Omental fat pad (tissue), 4 donors: ENCODE measurements around the gene COL4A1. TPM values are rescaled to one million over a fixed set of nuclear protein-coding genes. Genes with fewer than 3 reads are reported as not detected.

Experiments
- ATAC-seq: fragments of 150-250 bp; one replicate; pipeline ENCODE4 v1.9.1; 2016; ENCODE audit warnings: mild to moderate bottlenecking, moderate library complexity; ENCODE audit not compliant: low FRiP score
- DNase-seq: peaks from one replicate; pipeline ENCODE4 v3.0.0-alpha.2; 2019; ENCODE audit warnings: low spot score
- CTCF ChIP-seq, 3 donors: fragments of 450-650 bp; IDR thresholded peaks; one replicate each; pipeline ENCODE4 v1.5.1; 2016 to 2017; ENCODE audit warnings: antibody characterized with exemption in 3 of 3, mild to moderate bottlenecking in 3 of 3, moderate library complexity in 2 of 3
- total RNA-seq, 4 donors: library from RNA; depleted of rRNA; stranded (reverse); fragments of >200 nt; gene quantifications; one replicate each; pipeline ENCODE4 v1.1.0, GENCODE V29; 2016

Gene COL4A1
- total RNA-seq, 4 donors from 2014 or later: 611 to 1,113 (median 995) TPM

DNA sequence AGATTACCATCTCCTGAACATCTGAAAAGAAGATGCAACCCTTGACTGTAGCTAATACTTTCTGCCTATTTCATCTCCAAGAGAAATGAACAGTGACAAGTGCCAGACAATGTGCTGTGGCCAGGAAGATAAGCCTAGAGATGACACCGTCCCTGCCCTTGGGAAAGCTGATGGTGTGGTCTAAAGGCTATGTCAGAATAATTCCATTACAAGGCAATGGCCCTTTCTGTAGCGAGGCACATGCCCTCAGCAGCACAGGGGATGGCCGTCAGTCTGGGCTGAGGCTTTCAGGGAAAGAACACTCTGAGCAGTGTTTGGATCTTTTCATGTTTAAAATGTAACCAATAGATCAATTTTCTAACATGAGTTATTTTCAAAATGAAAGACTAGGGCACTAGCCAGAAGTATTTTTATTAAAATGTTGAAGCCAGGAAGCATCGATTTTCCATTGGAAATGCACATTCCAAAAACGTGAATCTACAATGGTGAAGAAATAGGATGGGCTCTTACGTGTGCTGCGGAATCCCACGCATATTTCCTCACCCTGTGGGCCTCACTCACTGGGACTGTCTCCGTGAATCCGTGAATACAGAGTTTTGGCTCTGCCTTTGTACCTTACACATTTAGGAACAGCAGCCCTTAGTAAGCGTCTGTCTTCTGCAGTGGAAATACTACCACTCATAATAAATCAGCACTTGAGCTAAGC, 22.0 kb downstream of the COL4A1 start:
- DNase-seq (no peak), ATAC-seq (no peak)
- TF ChIP-seq CTCF (IDR thresholded peaks at IDR 0.05): no peak

- DNase-seq: no peak
- ATAC-seq: no peak
- no peak for TF ChIP-seq CTCF (IDR thresholded peaks at IDR 0.05)
Measured at GRCh38 chr13:110283736-110284517, 23.0 kb downstream of the COL4A1 start.

- TF ChIP-seq CTCF (IDR thresholded peaks at IDR 0.05): no peak
- ATAC-seq: no peak
- DNase-seq: no peak
Measured at GRCh38 chr13:110282316-110282841, 24.6 kb downstream of the COL4A1 start.

DNA sequence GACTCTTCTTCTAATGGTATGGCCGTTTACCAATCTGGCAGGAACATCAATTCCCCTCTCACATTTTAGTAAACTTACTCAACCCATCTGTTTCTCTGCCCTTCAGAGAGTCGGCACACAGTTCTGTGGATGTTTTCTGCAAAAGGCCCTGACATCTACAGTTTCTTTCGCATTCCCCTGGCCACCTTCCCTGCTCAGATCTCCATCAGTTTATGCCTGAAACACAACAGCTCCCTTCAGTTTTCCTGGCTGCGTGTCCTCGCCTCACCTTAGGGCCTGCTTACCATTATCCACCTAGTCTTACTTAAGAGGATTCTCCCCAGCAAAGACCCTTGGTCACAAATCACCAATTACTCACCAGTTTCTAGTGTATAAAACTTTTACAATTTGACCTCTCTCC, 25.2 kb downstream of the COL4A1 start:
- ATAC-seq (no peak), DNase-seq (no peak)
- TF ChIP-seq CTCF (IDR thresholded peaks at IDR 0.05): no peak

DNA sequence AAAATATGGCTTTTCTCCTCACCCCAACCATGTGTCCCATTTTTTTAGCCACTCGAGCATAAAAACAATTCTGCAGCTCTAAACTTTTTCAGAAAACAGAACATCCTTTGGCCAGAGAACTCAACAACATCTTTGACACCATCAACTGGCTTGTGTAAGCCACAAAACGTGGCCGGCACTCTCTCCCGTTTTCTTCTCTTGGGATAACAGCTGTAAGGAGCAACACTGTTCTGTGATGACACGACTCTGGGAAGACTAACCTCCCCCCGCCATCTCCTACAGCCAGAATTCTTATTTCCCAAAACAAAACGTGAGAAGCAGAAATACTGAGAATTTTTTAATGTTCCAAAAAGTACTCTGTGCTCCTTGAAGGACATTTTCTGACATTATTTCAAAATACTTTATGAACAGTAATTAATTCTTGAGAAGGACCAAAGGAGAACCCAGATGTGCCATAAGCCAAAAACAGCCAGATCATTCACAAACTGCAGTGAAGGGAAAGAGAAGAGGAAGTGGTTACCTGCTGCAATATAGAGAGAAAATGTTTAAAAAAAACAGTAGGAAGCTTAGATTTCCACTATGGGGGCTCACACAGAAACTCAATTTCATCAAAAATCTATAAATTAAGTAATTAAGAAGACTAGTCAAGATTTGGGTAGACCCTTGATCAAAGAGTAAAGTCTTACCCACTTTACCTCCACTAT, 25.8 kb downstream of the COL4A1 start:
- no peak for TF ChIP-seq CTCF (IDR thresholded peaks at IDR 0.05)
- DNase-seq (no peak), ATAC-seq (no peak)

DNA sequence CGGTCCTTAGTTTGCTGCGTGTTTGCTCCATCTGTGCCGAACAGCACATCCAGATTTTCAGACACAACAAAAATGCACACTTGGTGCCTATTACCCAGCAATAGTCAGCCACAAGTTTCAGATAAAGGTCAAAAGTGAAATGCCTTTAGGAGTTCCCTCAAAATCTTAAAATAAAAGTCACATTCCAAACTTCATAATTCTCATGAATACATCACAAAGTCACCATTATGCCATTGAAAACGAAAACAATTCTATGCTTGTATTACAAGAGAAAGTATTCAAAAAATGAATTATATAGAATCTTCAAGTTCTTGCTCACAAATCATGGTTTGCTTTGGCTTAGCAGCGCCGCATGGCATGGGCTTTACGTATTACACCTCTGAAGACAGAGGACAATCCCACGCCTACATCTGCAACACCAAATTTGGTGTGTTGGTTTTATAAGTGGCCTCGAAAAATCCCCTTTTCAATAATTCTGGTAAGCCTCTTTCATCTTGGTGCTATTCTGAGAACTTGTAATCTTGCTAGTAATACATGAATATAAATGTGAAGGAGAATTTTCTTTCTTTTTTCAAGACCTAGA, 26.6 kb downstream of the COL4A1 start:
- no peak for ATAC-seq
- no peak for DNase-seq
- no peak for TF ChIP-seq CTCF (IDR thresholded peaks at IDR 0.05)
